Common myeloid progenitor, CD34-positive (primary cell): ENCODE data around the gene NPPA. TPM values are rescaled to one million over a fixed set of nuclear protein-coding genes. Genes with fewer than 3 reads are reported as not detected.
A peak's percentile ranks its signal among the peaks of the same experiment; 100 is the strongest.
"Not testable (repeated sequence)": the region's sequence is repeated elsewhere in the genome, so short reads cannot be mapped to it uniquely, and the experiment has no call there.

Source experiments
- CTCF ChIA-PET: fragments of 350-600 bp; sonication (Branson Sonifier 250); formaldehyde crosslinking; loops from one replicate; lab custom pipeline; 2021; ENCODE audit warnings: antibody characterized with exemption; lab: Charles Lee
- POLR2A ChIA-PET: fragments of 350-600 bp; sonication (Branson Sonifier 250); formaldehyde crosslinking; loops from one replicate; lab custom pipeline; 2021; ENCODE audit warnings: antibody characterized with exemption; lab: Charles Lee
- DNase-seq, 3 donors: peaks; one replicate each; pipeline versions ENCODE4 v3.0.0 to v3.0.0-alpha.2; 2013
- H3K27ac ChIP-seq, 2 experiments: 1 replicate in 1 of 2; 2 replicates in 1 of 2; pipeline ENCODE4 v1.7.0; 2013; ENCODE audit warnings: inconsistent platforms in 2 of 2, low read length in 2 of 2, mild to moderate bottlenecking in 2 of 2, low read depth in 1 of 2, moderate library complexity in 1 of 2; ENCODE audit not compliant: severe bottlenecking in 2 of 2, insufficient read depth in 1 of 2, poor library complexity in 1 of 2
- H3K27me3 ChIP-seq, 5 experiments: replicated peaks in 2 of 5; 1 replicate in 3 of 5; 2 replicates in 2 of 5; pipeline versions ENCODE4 v1.6.1 to v1.7.0; 2013; ENCODE audit warnings: low read length in 4 of 5, mild to moderate bottlenecking in 2 of 5, moderate library complexity in 2 of 5, inconsistent platforms in 1 of 5; ENCODE audit not compliant: insufficient read depth in 5 of 5, control insufficient read depth in 4 of 5
- H3K36me3 ChIP-seq, 4 experiments: 1 replicate in 2 of 4; 2 replicates in 2 of 4; pipeline versions ENCODE4 v1.6.1 to v1.7.0; 2013; ENCODE audit warnings: low read length in 3 of 4, control low read depth in 1 of 4, mild to moderate bottlenecking in 1 of 4; ENCODE audit not compliant: control insufficient read depth in 4 of 4, insufficient read depth in 4 of 4
- H3K4me1 ChIP-seq, 4 experiments: 1 replicate in 3 of 4; 2 replicates in 1 of 4; pipeline versions ENCODE4 v1.6.1 to v1.7.1; 2013; ENCODE audit warnings: low read length in 3 of 4, mild to moderate bottlenecking in 3 of 4, control low read depth in 1 of 4, inconsistent platforms in 1 of 4, moderate library complexity in 1 of 4; ENCODE audit not compliant: control insufficient read depth in 4 of 4, insufficient read depth in 4 of 4; ENCODE audit errors: control extremely low read depth in 1 of 4
- H3K4me3 ChIP-seq, 7 experiments: 1 replicate in 4 of 7; 2 replicates in 3 of 7; pipeline versions ENCODE4 v1.5.1 to v1.7.0; 2013; ENCODE audit warnings: mild to moderate bottlenecking in 7 of 7, low read length in 6 of 7, moderate library complexity in 6 of 7, inconsistent platforms in 2 of 7, low read depth in 2 of 7, control low read depth in 1 of 7; ENCODE audit not compliant: insufficient read depth in 4 of 7, control insufficient read depth in 1 of 7; ENCODE audit errors: extremely low read depth in 1 of 7
- H3K9me3 ChIP-seq, 5 experiments: 1 replicate in 4 of 5; 2 replicates in 1 of 5; pipeline versions ENCODE4 v1.6.1 to v1.7.1; 2013; ENCODE audit warnings: low read length in 4 of 5, mild to moderate bottlenecking in 2 of 5, inconsistent platforms in 1 of 5, low read depth in 1 of 5, moderate library complexity in 1 of 5; ENCODE audit not compliant: control insufficient read depth in 4 of 5, insufficient read depth in 2 of 5; ENCODE audit errors: control extremely low read depth in 1 of 5
- WGBS: methylation state at CpG from one replicate; pipeline ENCODE4 v1.1.5; 2013; ENCODE audit not compliant: insufficient coverage; 5-methylcytosine and 5-hydroxymethylcytosine counted together
- polyA plus RNA-seq: library from polyadenylated mRNA; unstranded; fragments of 120-200 nt; gene quantifications from one replicate; pipeline ENCODE4 v1.2.1, GENCODE V29; 2013

The NPPA gene
- 0.12 TPM for polyA plus RNA-seq

DNA sequence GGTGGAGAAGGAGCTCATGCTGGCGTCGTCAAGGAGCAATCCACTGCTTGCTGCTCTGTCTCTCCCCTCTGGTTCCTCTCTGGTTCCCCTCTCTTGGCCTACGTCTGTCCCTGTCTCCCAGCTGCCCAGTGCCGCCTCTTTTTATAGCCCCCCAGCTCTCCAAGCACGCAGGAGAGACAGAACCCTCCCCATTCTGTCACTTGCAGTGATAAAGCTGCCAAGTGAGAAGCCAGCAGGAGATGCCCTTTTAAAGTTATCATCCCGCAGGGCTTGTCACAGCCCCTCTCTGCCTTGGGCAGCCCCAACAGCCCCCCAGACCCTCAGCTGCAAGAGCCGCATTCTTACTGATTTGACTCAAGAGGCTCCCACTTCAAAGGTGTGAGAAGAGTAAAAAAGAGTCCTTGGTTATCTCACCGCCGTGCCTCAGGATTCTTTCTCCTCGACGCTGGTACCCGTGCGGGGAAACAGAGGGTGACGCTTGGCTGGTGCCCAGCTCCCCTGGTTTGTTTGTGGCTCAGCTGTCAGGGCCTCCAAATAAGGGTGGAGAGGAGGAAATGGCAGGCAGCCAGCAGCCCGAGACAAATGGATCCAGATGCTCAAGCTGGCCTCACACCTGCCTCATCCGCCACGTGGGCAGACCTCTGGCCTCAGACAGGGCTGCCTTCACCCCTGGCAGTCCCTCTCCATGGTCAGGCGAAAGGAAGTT is at the start of gene NPPA:
NPPA (minus strand) TSS at position 117 of the 706 bp plus-strand sequence; CDS start at position 18, 99 bp downstream.
- POLR2A ChIA-PET: interaction anchor here (0.8 kb wide), 1 partner anchor 39 kb away, joined by 3 read pairs; no protein-coding TSS in a partner anchor

DNA sequence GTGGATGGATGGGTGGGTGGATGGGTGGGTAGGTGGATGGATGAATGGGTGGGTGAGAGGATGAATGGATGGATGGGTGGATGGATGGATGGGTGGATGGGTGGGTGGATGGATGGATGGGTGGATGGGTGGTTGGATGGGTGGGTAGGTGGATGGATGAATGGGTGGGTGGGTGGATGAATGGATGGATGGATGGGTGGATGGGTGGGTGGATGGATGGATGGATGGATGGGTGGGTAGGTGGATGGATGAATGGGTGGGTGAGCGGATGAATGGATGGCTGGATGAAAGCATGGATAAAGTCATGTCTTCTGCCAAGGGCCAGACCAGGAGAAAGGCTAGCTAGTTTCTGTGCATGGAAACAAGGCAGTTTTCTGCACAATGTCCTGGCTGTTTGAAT is 46.9 kb upstream of the NPPA start:
- H3K4me3 ChIP-seq, POLR2A ChIA-PET, H3K27ac ChIP-seq, H3K4me1 ChIP-seq, H3K36me3 ChIP-seq, H3K9me3 ChIP-seq, DNase-seq: not testable (repeated sequence)
- CTCF ChIA-PET: interaction anchor here (4.2 kb wide), 1 partner anchor 55 kb away, joined by 97 read pairs; no protein-coding TSS in a partner anchor
- WGBS: 57% methylated on average over 1 of the region's 1 CpG
- peaks cover 0 to 26% (median 18%) of the 10 kb centered on the region in 5 experiments for H3K27me3 ChIP-seq

More for the DNA sequence above, at the start of gene NPPA:
- CTCF ChIA-PET: interaction anchor here (0.8 to 1.1 kb wide), 3 partner anchors 10 to 33 kb away, joined by 3 read pairs; no protein-coding TSS in a partner anchor
- Histone ChIP-seq H3K27ac (no peak within 1 kb of the TSS), H3K36me3 (peaks cover 0 to 44% (median 2%) of the 10 kb centered on the region in 4 experiments), H3K4me1 (peaks cover 3 to 23% (median 16%) of the 10 kb centered on the region in 4 experiments), H3K27me3 (peaks cover 0 to under 1% (median 0%) of the 10 kb centered on the region in 5 experiments), H3K4me3 (no peak within 1 kb of the TSS), H3K9me3 (no peaks in the 10 kb centered on the region)
- peak in 2 of 3 donors; percentile 17 to 27 for DNase-seq
- 59% methylated on average over 14 of the region's 18 CpGs for WGBS

DNA sequence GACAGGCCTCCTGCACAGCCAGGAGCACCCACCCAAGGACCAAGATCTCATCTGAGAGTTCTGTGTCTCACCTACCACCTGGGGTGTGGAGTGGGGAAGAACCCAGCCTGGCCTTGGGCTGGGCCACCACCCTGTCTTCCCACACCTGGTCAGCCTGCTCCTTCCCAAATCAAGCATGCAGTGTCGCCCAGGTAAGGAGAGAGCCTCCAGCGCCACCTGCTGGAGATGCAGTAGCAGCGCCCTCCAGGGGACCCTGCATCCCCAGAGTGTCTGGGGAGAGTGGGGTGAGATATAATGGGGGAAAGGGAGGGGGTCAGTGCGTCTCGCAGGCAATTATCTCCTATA is 46.3 kb upstream of the NPPA start:
- peak; percentile 39 to 63 (median 51) for DNase-seq
- Histone ChIP-seq H3K4me1 (no peaks in the 10 kb centered on the region), H3K27me3 (peaks cover 0 to 19% (median 14%) of the 10 kb centered on the region in 5 experiments), H3K36me3 (no peaks in the 10 kb centered on the region), H3K27ac (no peak overlapping the region), H3K9me3 (no peaks in the 10 kb centered on the region), H3K4me3 (no peak overlapping the region)
- CTCF ChIA-PET: interaction anchor here (0.9 to 4.2 kb wide), 6 partner anchors 9 to 55 kb away, joined by 3 to 97 read pairs (median 4); no protein-coding TSS in a partner anchor
- WGBS: 0% methylated on average over 2 of the region's 5 CpGs
- POLR2A ChIA-PET: interaction anchor here (2.4 kb wide), 1 partner anchor 14 kb away, joined by 8 read pairs; no protein-coding TSS in a partner anchor

- Histone ChIP-seq H3K4me3 (no peak overlapping the region), H3K9me3 (no peaks in the 10 kb centered on the region), H3K27me3 (peaks cover 0 to 4% (median 0%) of the 10 kb centered on the region in 5 experiments), H3K36me3 (no peaks in the 10 kb centered on the region), H3K27ac (no peak overlapping the region), H3K4me1 (no peaks in the 10 kb centered on the region)
- ChIA-PET CTCF (interaction anchor here (1.2 to 4.2 kb wide), 9 partner anchors 11 to 99 kb away, joined by 3 to 97 read pairs (median 4); no protein-coding TSS in a partner anchor), POLR2A (interaction anchor here (2.4 kb wide), 1 partner anchor 16 kb away, joined by 8 read pairs; no protein-coding TSS in a partner anchor)
- no peak for DNase-seq
- 100% methylated on average over 4 of the region's 6 CpGs for WGBS
These were observed 44.0 kb upstream of the NPPA start for GRCh38 chr1:11891433-11892186.

DNA sequence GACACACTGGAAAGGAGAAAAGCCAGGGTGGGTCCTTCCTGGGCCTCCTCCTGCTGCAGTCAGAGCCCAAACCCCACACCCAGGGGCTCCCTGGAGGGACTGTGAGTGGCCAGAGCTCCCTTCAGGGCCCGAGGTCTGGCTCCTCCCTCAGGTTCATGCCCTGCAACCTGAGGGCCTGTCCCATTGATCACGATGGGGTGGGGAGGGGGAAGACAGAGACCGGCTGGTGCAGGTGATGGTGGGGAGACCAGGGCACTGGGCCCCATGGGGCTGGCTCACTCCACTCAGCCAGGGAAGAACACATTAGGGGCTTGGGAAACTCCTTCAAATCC is 41.3 kb upstream of the NPPA start:
- no CpG with 5 or more reads among the region's 3 CpGs for WGBS
- H3K4me1 ChIP-seq: peaks cover 0 to 4% (median 2%) of the 10 kb centered on the region in 4 experiments
- H3K4me3 ChIP-seq: no peak overlapping the region
- H3K27me3 ChIP-seq: no peaks in the 10 kb centered on the region
- DNase-seq: no peak
- no peaks in the 10 kb centered on the region for H3K9me3 ChIP-seq
- POLR2A ChIA-PET: no interaction called here
- no peaks in the 10 kb centered on the region for H3K36me3 ChIP-seq
- H3K27ac ChIP-seq: no peak overlapping the region
- CTCF ChIA-PET: interaction anchor here (1.0 to 1.3 kb wide), 3 partner anchors 11 to 50 kb away, joined by 3 to 4 read pairs (median 3); no protein-coding TSS in a partner anchor

DNA sequence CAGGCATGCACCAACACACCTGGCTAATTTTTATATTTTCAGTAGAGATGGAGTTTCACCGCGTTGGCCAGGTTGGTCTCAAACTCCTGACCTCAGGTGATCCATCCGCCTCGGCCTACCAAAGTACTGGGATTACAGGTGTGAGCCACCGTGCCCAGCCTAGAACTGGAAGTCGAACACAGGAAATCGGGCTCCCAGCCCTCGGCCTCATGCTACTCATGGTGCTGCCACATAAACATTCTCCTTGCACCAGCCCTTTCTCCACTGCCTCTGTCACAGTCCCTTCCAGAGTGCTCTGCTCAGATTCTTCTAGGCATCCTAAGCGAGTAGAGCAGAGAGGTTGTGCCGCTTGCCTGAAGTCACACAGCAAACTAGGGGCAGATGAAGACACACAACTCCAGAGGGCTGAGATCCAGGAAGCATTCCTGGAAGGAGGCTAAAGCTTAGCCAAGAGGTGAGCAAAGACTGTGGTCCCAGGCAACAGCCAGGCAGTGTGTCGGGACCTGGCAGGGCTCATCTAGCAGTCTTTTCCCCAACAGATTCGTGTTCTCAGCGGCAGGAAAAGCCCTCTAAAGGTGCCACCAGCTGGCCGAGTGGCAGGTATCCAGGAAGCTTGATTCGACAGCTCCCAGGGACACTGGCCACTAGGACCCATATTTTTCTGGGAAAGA is 40.8 kb upstream of the NPPA start:
- ChIA-PET POLR2A (no interaction called here), CTCF (interaction anchor here (1.0 to 1.3 kb wide), 3 partner anchors 12 to 50 kb away, joined by 3 to 4 read pairs (median 3); no protein-coding TSS in a partner anchor)
- H3K4me3 ChIP-seq: no peak overlapping the region
- peaks cover 0 to 4% (median 2%) of the 10 kb centered on the region in 4 experiments for H3K4me1 ChIP-seq
- no peaks in the 10 kb centered on the region for H3K27me3 ChIP-seq
- WGBS: 91% methylated on average over 14 of the region's 15 CpGs
- H3K27ac ChIP-seq: no peak overlapping the region
- no peak for DNase-seq
- H3K9me3 ChIP-seq: no peaks in the 10 kb centered on the region
- no peaks in the 10 kb centered on the region for H3K36me3 ChIP-seq
